Measurements from ENCODE around the gene AACS. TPM values are rescaled to one million over a fixed set of nuclear protein-coding genes. Genes with fewer than 3 reads are reported as not detected.
A peak's percentile ranks its signal among the peaks of the same experiment; 100 is the strongest.

The AACS gene
- total RNA-seq, 1 donor from 2014 or later: 16.6 TPM

GRCh38 chr12:125076103-125076502 is 10.9 kb downstream of the AACS start:
- Histone ChIP-seq H3K4me2 (no peak overlapping the region), H3K27me3 (no peaks in the 10 kb centered on the region), H4K20me1 (ENCODE audit: low read depth) (no peaks in the 10 kb centered on the region), H3K36me3 (no peaks in the 10 kb centered on the region), H3K9ac (no peak overlapping the region), H3K27ac (no peak overlapping the region), H3F3A (ENCODE audit: low read depth) (no peaks in the 10 kb centered on the region), H3K4me1 (no peaks in the 10 kb centered on the region), H3K79me2 (ENCODE audit: low read depth) (no peaks in the 10 kb centered on the region), H2AFZ (replicated peaks) (no peak overlapping the region), H3K4me3 (no peak overlapping the region), H3K9me3 (ENCODE audit: low read depth) (no peaks in the 10 kb centered on the region)
- Mint-ChIP-seq H3K4me3 (no peak overlapping the region), H3K9me3 (no peaks in the 10 kb centered on the region), H3K36me3 (peaks cover 17% of the 10 kb centered on the region), H3K27me3 (ENCODE audit: insufficient read depth, low read depth) (no peaks in the 10 kb centered on the region), H3K27ac (no peak overlapping the region), H3K4me1 (no peaks in the 10 kb centered on the region)
- no peak for DNase-seq (ENCODE audit: low spot score)
- TF ChIP-seq EZH2phosphoT487 (IDR thresholded peaks at IDR 0.05) (no peak), CTCF (IDR thresholded peaks at IDR 0.05) (no peak), EZH2 (IDR thresholded peaks at IDR 0.05) (no peak)

DNA sequence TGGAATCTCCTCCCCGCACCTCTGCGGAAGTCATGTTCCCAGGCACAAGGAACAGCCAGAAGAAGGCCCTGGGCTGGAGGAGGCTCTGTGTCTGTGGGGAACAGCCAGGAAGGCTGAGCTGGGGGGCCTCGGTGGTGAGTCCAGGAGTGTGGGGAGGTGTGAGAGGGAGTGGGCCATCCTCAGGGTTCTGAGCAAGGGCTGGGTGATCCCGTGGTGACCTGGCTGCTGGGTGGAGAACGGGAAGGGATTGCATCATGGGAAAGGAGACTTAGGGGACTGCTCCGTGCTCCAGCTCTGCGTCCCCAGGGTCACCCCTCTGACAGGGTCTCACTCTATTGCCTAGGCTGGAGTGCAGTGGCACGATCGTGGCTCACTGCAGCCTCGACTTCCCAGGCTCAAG is 13.8 kb downstream of the AACS start:
- DNase-seq (ENCODE audit: low spot score): no peak
- no peaks in the 10 kb centered on the region for H4K20me1 ChIP-seq (ENCODE audit: low read depth)
- H3K4me1 ChIP-seq: no peaks in the 10 kb centered on the region
- Mint-ChIP-seq H3K27ac (no peak overlapping the region), H3K27me3 (ENCODE audit: insufficient read depth, low read depth) (no peaks in the 10 kb centered on the region), H3K4me3 (no peak overlapping the region), H3K36me3 (peaks cover 19% of the 10 kb centered on the region), H3K4me1 (peaks cover 4% of the 10 kb centered on the region), H3K9me3 (peaks cover 2% of the 10 kb centered on the region)
- no peaks in the 10 kb centered on the region for H3F3A ChIP-seq (ENCODE audit: low read depth)
- H3K36me3 ChIP-seq: no peaks in the 10 kb centered on the region
- H3K79me2 ChIP-seq (ENCODE audit: low read depth): no peaks in the 10 kb centered on the region
- no peak overlapping the region for H2AFZ ChIP-seq (replicated peaks)
- no peaks in the 10 kb centered on the region for H3K27me3 ChIP-seq
- H3K4me2 ChIP-seq: no peak overlapping the region
- H3K9ac ChIP-seq: no peak overlapping the region
- H3K9me3 ChIP-seq (ENCODE audit: low read depth): no peaks in the 10 kb centered on the region
- no peak overlapping the region for H3K4me3 ChIP-seq
- TF ChIP-seq CTCF (IDR thresholded peaks at IDR 0.05) (no peak), EZH2phosphoT487 (IDR thresholded peaks at IDR 0.05) (no peak), EZH2 (IDR thresholded peaks at IDR 0.05) (no peak)
- no peak overlapping the region for H3K27ac ChIP-seq

- no peak overlapping the region for H3K27ac ChIP-seq
- Mint-ChIP-seq H3K4me3 (no peak overlapping the region), H3K27me3 (ENCODE audit: insufficient read depth, low read depth) (no peaks in the 10 kb centered on the region)
Observed at GRCh38 chr12:125079648-125080645, 14.7 kb downstream of the AACS start.

More at GRCh38 chr12:125079648-125080645, 14.7 kb downstream of the AACS start:
- no peaks in the 10 kb centered on the region for H3K9me3 ChIP-seq (ENCODE audit: low read depth)
- no peak overlapping the region for H2AFZ ChIP-seq (replicated peaks)
- H3K4me3 ChIP-seq: no peak overlapping the region
- H3K4me2 ChIP-seq: no peak overlapping the region
- H3K27ac Mint-ChIP-seq: peak overlapping the region; percentile 61
- H3K4me1 Mint-ChIP-seq: peaks cover 4% of the 10 kb centered on the region
- H3K4me1 ChIP-seq: no peaks in the 10 kb centered on the region
- no peak for DNase-seq (ENCODE audit: low spot score)
- no peaks in the 10 kb centered on the region for H3K36me3 ChIP-seq
- TF ChIP-seq EZH2phosphoT487 (IDR thresholded peaks at IDR 0.05) (no peak), CTCF (IDR thresholded peaks at IDR 0.05) (no peak), EZH2 (IDR thresholded peaks at IDR 0.05) (no peak)
- H3F3A ChIP-seq (ENCODE audit: low read depth): no peaks in the 10 kb centered on the region
- peaks cover 2% of the 10 kb centered on the region for H3K9me3 Mint-ChIP-seq
- H3K36me3 Mint-ChIP-seq: peaks cover 19% of the 10 kb centered on the region
- H3K27me3 ChIP-seq: no peaks in the 10 kb centered on the region
- H3K9ac ChIP-seq: no peak overlapping the region
- H3K79me2 ChIP-seq (ENCODE audit: low read depth): no peaks in the 10 kb centered on the region
- no peaks in the 10 kb centered on the region for H4K20me1 ChIP-seq (ENCODE audit: low read depth)

All from neural progenitor cell (in vitro differentiated cells).